Endothelial cell of umbilical vein (primary cell): Measurements from ENCODE around the gene PCDH18. TPM values are rescaled to one million over a fixed set of nuclear protein-coding genes. Genes with fewer than 3 reads are reported as not detected.

ENCODE experiments used
- BruUV-seq: library from RNA; stranded (reverse); fragments of 400-500 nt; replicated peaks from 2 replicates; lab custom pipeline; 2021; lab: Mats Ljungman, UMichigan
- CTCF ChIA-PET: fragments of 300-600, 350-600 bp; sonication (Branson Sonifier 250); formaldehyde crosslinking; loops from one replicate; lab custom pipeline; 2021; ENCODE audit warnings: antibody characterized with exemption, inconsistent platforms; lab: Charles Lee
- POLR2A ChIA-PET: fragments of 300-600, 350-600 bp; sonication (Branson Sonifier 250); formaldehyde crosslinking; loops from one replicate; lab custom pipeline; 2021; ENCODE audit warnings: antibody characterized with exemption, inconsistent platforms; lab: Charles Lee
- DNase-seq: peaks from one replicate; pipeline ENCODE4 v3.0.0-alpha.2; 2011; ENCODE audit warnings: low read depth, low spot score
- FAIRE-seq: peaks from 2 replicates; lab custom pipeline; 2011; peaks lifted over from hg19 to GRCh38; lab: Jason Lieb, UNC
- H2AFZ ChIP-seq: 2 replicates; pipeline ENCODE4 v1.6.0; 2012; ENCODE audit warnings: low read depth, low read length, control low read depth, inconsistent platforms
- H3K27ac ChIP-seq: 2 replicates; pipeline ENCODE4 v1.5.1; 2011; ENCODE audit warnings: low read depth, mild to moderate bottlenecking, control low read depth, low read length, moderate library complexity; ENCODE audit not compliant: insufficient read depth
- H3K27me3 ChIP-seq, 2 experiments: 2 replicates each; pipeline versions ENCODE4 v1.6.0 to v1.6.1; 2011; ENCODE audit warnings: low read length in 2 of 2, mixed read lengths in 1 of 2; ENCODE audit not compliant: control insufficient read depth in 2 of 2, insufficient read depth in 2 of 2
- H3K36me3 ChIP-seq, 2 experiments: 2 replicates in 1 of 2; 3 replicates in 1 of 2; pipeline ENCODE4 v1.5.1; 2011; ENCODE audit warnings: low read length in 2 of 2, mild to moderate bottlenecking in 1 of 2, moderate library complexity in 1 of 2; ENCODE audit not compliant: control insufficient read depth in 2 of 2, insufficient read depth in 2 of 2; ENCODE audit errors: extremely low read depth in 1 of 2
- H3K4me1 ChIP-seq: 3 replicates; pipeline ENCODE4 v1.5.1; 2011; ENCODE audit warnings: mild to moderate bottlenecking, low read length; ENCODE audit not compliant: control insufficient read depth, insufficient read depth; ENCODE audit errors: extremely low read depth
- H3K4me2 ChIP-seq: 2 replicates; pipeline ENCODE4 v1.6.1; 2011; ENCODE audit warnings: low read length, control low read depth, mixed read lengths; ENCODE audit not compliant: insufficient read depth
- H3K4me3 ChIP-seq, 3 experiments: fragments of 200-600 bp in 1 of 3; sonication (generic), shearing (Covaris generic) in 1 of 3; replicated peaks in 1 of 3; 2 replicates each; pipeline ENCODE4 v1.5.1; 2011 to 2016; ENCODE audit warnings: control low read depth in 3 of 3, low read length in 3 of 3, mild to moderate bottlenecking in 2 of 3, inconsistent platforms in 1 of 3, low read depth in 1 of 3, moderate library complexity in 1 of 3; ENCODE audit not compliant: insufficient read depth in 1 of 3
- H3K79me2 ChIP-seq: 2 replicates; pipeline ENCODE4 v1.6.0; 2012; ENCODE audit warnings: low read length, inconsistent platforms; ENCODE audit not compliant: control insufficient read depth, insufficient read depth
- H3K9ac ChIP-seq: replicated peaks from 2 replicates; pipeline ENCODE3; 2011; ENCODE audit warnings: low read length, control low read depth; ENCODE audit not compliant: insufficient read depth; ENCODE audit errors: extremely low read depth
- H3K9me1 ChIP-seq: replicated peaks from 3 replicates; pipeline ENCODE4 v1.6.0; 2011; ENCODE audit warnings: mild to moderate bottlenecking, low read length; ENCODE audit not compliant: control insufficient read depth, insufficient read depth; ENCODE audit errors: extremely low read depth
- H3K9me3 ChIP-seq: replicated peaks from 2 replicates; pipeline ENCODE4 v1.5.1; 2012; ENCODE audit warnings: low read length, inconsistent platforms; ENCODE audit not compliant: control insufficient read depth, insufficient read depth
- H4K20me1 ChIP-seq: replicated peaks from 2 replicates; pipeline ENCODE3; 2011; ENCODE audit warnings: mild to moderate bottlenecking, low read length; ENCODE audit not compliant: control insufficient read depth, insufficient read depth; ENCODE audit errors: extremely low read depth
- EZH2 ChIP-seq: IDR thresholded peaks from 2 replicates; pipeline ENCODE4 v1.6.1; 2012; ENCODE audit warnings: borderline replicate concordance, low read depth, mild to moderate bottlenecking, moderate library complexity, low read length, inconsistent platforms; ENCODE audit not compliant: severe bottlenecking
- FOS ChIP-seq: IDR thresholded peaks from 2 replicates; pipeline ENCODE4 v1.6.1; 2011; ENCODE audit warnings: mild to moderate bottlenecking, low read length, moderate library complexity, borderline replicate concordance; ENCODE audit not compliant: insufficient read depth
- MAX ChIP-seq: IDR thresholded peaks from 2 replicates; pipeline ENCODE4 v1.6.1; 2011; ENCODE audit not compliant: insufficient read depth, insufficient read length
- MYC ChIP-seq: IDR thresholded peaks from one replicate; pipeline ENCODE4 v1.6.1; 2011; ENCODE audit warnings: mild to moderate bottlenecking, low read depth, low read length
- POLR2A ChIP-seq: IDR thresholded peaks from 2 replicates; pipeline ENCODE4 v1.6.1; 2012; ENCODE audit warnings: low read depth, mild to moderate bottlenecking, control low read depth, low read length
- POLR2AphosphoS5 ChIP-seq: IDR thresholded peaks from 2 replicates; pipeline ENCODE4 v1.6.1; 2012; ENCODE audit warnings: low read depth, mild to moderate bottlenecking, control low read depth, low read length, moderate library complexity; ENCODE audit not compliant: insufficient read depth
- dilution Hi-C: fragments of 300-500 bp; cut with MboI; formaldehyde crosslinking; loops from one replicate; pipeline ENCODE4 v1.15.0; 2019; ENCODE audit warnings: low sequenced_read_pairs; ENCODE audit not compliant: extremely low pct_ligation_motif_present
- intact Hi-C: fragments of 100-400 bp; cut with micrococcal nuclease; formaldehyde crosslinking; loops from one replicate; pipeline ENCODE4 v1.10.0; 2022
- polyA plus RNA-seq, 4 experiments: library from polyadenylated mRNA; depleted of rRNA in 3 of 4; stranded (reverse) in 3 of 4; unstranded in 1 of 4; fragments of >200 nt; gene quantifications; 2 replicates each; pipeline versions ENCODE4 v1.2.1 to v1.2.3, GENCODE V29; 2011 to 2012; ENCODE audit warnings: missing spikeins in 1 of 4
- total RNA-seq: library from RNA; stranded (reverse); gene quantifications from 2 replicates; pipeline ENCODE4 v1.2.3, GENCODE V29; 2021
- TF ChIP-seq, protein P1 (sequence below), 2 donors: IDR thresholded peaks; 1 replicate in 1 of 2; 2 replicates in 1 of 2; pipeline ENCODE4 v1.5.1; 2011; ENCODE audit warnings: low read length in 2 of 2, mild to moderate bottlenecking in 2 of 2, moderate library complexity in 2 of 2, control low read depth in 1 of 2, inconsistent platforms in 1 of 2, low read depth in 1 of 2; ENCODE audit not compliant: insufficient read depth in 1 of 2; ENCODE audit errors: extremely low read depth in 1 of 2

The PCDH18 gene
- total and polyA plus RNA-seq, 2 donors (not counting 3 experiments of a cell fraction or from before 2014, with no cell fraction given): 1.5 to 2.2 TPM

GRCh38 chr4:137543198-137543597, 10.9 kb upstream of the PCDH18 start:
- Histone ChIP-seq H3K9me3 (no peaks in the 10 kb centered on the region), H3K4me2 (no peak overlapping the region), H3K9ac (no peak overlapping the region), H4K20me1 (no peaks in the 10 kb centered on the region), H2AFZ (no peak overlapping the region), H3K4me3 (no peak overlapping the region), H3K27ac (no peak overlapping the region), H3K9me1 (no peaks in the 10 kb centered on the region), H3K36me3 (no peaks in the 10 kb centered on the region), H3K27me3 (no peaks in the 10 kb centered on the region), H3K4me1 (no peaks in the 10 kb centered on the region), H3K79me2 (no peaks in the 10 kb centered on the region)
- TF ChIP-seq MAX (no peak), EZH2 (no peak), MYC (no peak), POLR2AphosphoS5 (no peak), FOS (no peak), POLR2A (no peak)
- TF ChIP-seq, protein P1, sequence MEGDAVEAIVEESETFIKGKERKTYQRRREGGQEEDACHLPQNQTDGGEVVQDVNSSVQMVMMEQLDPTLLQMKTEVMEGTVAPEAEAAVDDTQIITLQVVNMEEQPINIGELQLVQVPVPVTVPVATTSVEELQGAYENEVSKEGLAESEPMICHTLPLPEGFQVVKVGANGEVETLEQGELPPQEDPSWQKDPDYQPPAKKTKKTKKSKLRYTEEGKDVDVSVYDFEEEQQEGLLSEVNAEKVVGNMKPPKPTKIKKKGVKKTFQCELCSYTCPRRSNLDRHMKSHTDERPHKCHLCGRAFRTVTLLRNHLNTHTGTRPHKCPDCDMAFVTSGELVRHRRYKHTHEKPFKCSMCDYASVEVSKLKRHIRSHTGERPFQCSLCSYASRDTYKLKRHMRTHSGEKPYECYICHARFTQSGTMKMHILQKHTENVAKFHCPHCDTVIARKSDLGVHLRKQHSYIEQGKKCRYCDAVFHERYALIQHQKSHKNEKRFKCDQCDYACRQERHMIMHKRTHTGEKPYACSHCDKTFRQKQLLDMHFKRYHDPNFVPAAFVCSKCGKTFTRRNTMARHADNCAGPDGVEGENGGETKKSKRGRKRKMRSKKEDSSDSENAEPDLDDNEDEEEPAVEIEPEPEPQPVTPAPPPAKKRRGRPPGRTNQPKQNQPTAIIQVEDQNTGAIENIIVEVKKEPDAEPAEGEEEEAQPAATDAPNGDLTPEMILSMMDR (IDR thresholded peaks at IDR 0.05; ENCODE audit: extremely low read depth in 1 of 2, insufficient read depth in 1 of 2, low read depth in 1 of 2, low read length in 2 of 2): no peak
- POLR2A ChIA-PET: no interaction called here
- intact Hi-C loops: no loop called here
- CTCF ChIA-PET: no interaction called here
- dilution Hi-C loops: no loop called here
- no TSS peak for BruUV-seq
- no peak for DNase-seq
- FAIRE-seq: no peak
